ENCODE data around the gene RAB40B.

DNA sequence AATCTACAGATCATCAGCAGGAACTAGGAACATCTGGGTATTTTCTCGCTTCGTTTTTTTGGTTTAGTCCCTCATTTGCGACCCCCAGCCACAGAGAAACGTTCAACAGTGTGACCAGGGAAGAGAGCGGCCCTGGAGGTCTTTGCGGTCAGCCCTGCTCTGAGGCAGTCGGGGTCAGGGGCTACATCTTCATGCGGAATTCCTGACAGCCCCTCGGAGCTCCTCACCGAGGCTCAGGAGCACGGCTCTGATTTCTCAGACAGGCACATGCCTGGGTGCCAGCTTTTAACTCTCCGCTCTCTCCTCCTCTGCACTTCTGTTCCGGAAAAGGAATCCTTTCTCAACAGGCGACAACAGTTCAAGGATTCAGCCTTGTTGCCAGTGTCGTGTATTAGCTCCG, 42.2 kb downstream of the RAB40B start:
- TF ChIP-seq POLR2AphosphoS5 (IDR thresholded peaks at IDR 0.05; ENCODE audit: low read depth, low read length) (no peak), REST (IDR thresholded peaks at IDR 0.05; ENCODE audit: insufficient read depth in 1 of 2, low read depth in 2 of 2, low read length in 2 of 2) (no peak), SIN3A (IDR thresholded peaks at IDR 0.05; ENCODE audit: borderline replicate concordance, insufficient read depth, low read length) (no peak), TAF1 (IDR thresholded peaks at IDR 0.05; ENCODE audit: borderline replicate concordance, insufficient read depth, low read length) (no peak)
